ENCODE measurements around the gene TRPC3. TPM values are rescaled to one million over a fixed set of nuclear protein-coding genes. Genes with fewer than 3 reads are reported as not detected.

Gene TRPC3
- 2.9 TPM for total RNA-seq

DNA sequence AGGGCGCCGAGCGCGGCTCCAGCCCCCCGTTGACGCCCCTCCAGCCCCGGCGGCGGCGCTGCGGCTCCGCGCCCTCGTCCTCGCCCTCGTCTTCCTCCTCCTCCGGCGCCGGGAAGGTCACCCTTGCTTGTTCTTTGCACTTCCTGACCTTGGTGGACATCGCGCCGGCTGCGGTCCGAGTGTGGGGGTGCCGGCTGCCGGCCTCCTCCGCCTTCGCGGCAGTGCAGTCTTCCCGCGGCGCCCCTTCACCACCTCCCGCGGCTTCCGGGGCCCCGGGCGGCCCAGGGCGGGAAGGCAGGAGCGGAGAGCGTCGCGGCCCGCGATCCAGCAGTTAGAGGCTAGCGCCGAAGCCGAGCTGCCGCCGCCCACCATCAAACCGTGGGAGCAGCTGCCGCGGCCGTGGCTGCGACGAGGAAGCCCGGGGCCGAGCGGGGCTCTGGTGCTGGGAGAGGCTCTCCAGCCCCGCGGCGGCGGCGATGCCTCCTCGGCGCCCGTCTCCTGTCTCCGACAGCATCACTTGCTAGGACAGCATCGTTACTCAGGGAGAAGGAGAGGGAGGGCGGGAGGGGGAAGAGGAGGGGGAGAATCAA is at the start of gene TRPC3:
Gene TRPC3 (minus strand): TSS at position 540 of the 590 bp plus-strand sequence. CDS start 380 bp downstream, at position 160.

DNA sequence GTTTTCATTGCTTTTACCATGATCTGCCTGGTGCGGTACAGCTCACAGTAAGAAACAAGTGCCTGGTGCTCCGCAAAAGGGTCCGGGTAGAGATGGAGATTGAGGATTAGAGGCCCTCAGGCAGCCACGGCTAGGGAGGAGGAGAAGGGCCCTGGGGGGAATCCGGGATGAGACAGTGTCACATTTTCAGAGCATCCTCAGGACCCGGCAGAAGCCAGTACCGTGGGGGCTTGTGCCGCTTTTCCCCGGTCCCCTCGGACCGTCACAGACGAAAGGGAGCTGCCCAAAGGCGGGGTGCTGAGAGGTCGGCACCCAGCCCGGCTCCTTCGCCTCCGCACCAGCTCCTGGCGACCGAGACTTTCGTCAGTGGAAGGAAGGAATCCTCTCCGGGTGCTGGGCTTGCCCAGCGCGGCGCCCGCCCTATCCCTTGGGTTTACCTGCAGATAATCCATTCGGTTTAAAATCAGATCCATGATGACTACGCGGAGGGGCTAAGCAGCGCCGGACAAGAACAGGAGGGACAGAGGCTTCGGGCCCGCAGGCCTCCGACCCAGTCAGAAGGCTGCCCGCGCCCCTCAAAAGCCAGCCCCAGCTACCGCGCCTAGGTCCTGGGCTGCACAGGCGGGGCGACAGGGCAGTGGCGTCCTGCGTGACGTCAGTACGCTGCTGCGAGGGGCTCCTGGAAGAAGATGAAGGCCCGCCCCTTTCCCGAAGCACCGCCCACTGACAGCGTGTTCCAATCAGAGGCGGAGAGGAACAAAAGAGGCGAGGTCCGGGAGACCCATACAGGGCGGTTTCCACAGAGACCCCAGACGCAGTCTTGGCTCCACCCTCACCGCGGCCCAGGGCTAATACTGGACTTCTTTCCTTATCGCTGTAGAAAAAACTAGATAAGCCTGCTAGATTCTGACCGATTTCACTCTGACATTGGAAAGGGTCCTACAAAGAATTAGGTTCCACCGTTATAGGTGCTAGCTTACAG is 81.7 kb downstream of the TRPC3 start, which contains the start of gene BBS7:
Gene BBS7 (minus strand): TSS at position 634 of the 982 bp plus-strand sequence. CDS start 161 bp downstream, at position 473.

Other genes starting within 250 kb of the TRPC3 start
- 0.23 TPM for gene SMIM43, start 186.9 kb downstream of the TRPC3 start, total RNA-seq
- gene EXOSC9, start 150.7 kb downstream of the TRPC3 start, total RNA-seq: 18.2 TPM
- 19.9 TPM for gene CCNA2, start 128.2 kb downstream of the TRPC3 start, total RNA-seq
- gene BBS7, start 81.6 kb downstream of the TRPC3 start, total RNA-seq: 15.6 TPM
- 147 TPM for gene BLTP1, start 200.3 kb upstream of the TRPC3 start, total RNA-seq